Activated T-helper 9 cell treated with anti-CD3 and anti-CD28 coated beads, Interleukin-2, amount 50 U/mL, for 16 hours (primary cell): Measurements from ENCODE around the gene RIN1.
"Not testable (repeated sequence)": the region's sequence is repeated elsewhere in the genome, so short reads cannot be mapped to it uniquely, and the experiment has no call there.

Source experiments
- DNase-seq: peaks from one replicate; pipeline ENCODE4 v3.0.0-alpha.2; 2020; ENCODE audit warnings: low read depth

Gene RIN1, protein sequence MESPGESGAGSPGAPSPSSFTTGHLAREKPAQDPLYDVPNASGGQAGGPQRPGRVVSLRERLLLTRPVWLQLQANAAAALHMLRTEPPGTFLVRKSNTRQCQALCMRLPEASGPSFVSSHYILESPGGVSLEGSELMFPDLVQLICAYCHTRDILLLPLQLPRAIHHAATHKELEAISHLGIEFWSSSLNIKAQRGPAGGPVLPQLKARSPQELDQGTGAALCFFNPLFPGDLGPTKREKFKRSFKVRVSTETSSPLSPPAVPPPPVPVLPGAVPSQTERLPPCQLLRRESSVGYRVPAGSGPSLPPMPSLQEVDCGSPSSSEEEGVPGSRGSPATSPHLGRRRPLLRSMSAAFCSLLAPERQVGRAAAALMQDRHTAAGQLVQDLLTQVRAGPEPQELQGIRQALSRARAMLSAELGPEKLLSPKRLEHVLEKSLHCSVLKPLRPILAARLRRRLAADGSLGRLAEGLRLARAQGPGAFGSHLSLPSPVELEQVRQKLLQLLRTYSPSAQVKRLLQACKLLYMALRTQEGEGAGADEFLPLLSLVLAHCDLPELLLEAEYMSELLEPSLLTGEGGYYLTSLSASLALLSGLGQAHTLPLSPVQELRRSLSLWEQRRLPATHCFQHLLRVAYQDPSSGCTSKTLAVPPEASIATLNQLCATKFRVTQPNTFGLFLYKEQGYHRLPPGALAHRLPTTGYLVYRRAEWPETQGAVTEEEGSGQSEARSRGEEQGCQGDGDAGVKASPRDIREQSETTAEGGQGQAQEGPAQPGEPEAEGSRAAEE

DNA sequence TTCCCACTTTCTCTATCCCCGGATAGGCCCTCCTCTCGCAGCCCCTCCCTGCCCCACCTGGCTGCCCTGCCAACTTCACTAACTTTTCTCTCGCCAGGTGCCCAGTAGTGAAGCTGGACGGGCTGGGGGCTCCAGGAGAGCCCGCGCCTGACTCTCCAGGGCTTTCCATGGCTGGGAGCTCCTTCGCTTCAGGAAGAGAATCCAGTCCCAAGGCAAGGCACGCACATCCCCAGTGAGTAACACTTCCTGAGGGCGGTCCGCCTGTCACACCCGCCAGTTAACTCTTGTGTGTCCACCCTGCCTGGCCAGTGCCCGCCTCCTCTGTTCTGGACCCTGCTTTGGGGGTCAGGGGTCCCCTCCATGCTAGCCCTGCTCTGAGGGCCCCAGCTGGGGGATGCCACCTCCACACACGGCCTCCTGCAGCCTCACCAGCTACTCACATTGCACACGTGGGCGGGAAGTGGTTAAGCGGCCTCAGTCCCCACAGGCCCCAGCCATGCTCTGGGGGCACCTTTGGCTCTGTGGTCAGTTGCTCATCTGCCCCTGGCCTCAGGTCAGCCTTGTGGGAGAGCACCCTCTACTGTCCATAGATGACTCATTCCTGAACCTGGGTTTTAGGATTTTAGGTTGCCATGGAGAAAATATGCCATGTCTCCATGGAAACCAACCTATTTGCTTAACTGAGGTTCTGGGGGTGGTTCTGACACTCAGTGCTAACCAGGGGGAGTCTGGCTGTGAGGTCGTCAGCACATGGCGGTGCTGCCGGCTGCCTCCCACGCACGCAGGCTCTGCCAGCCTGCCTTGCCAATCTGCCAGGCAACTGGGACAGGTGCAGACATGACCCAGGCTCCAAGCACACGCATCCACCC is at the start of gene RIN1:
RIN1 (minus strand) TSS at position 201 of the 869 bp plus-strand sequence; CDS start at position 169, 32 bp downstream.
- DNase-seq = peak; percentile 27

DNA sequence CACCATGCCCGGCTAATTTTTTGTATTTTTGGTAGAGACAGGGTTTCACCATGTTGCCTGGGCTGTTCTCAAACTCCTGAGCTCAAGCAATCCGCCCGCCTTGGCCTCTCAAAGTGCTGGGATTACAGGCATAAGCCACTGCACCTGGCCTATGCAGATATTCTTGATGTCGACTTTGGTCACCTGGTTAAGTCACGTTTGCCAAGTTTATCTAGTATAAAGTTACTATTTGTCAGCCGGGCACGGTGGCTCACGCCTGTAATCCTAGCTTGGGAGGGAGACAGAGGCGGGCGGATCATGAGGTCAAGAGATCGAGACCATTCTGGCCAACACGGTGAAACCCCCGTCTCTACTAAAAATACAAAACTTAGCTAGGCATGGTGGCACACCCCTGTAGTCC is 48.1 kb upstream of the RIN1 start:
- not testable (repeated sequence) for DNase-seq

DNA sequence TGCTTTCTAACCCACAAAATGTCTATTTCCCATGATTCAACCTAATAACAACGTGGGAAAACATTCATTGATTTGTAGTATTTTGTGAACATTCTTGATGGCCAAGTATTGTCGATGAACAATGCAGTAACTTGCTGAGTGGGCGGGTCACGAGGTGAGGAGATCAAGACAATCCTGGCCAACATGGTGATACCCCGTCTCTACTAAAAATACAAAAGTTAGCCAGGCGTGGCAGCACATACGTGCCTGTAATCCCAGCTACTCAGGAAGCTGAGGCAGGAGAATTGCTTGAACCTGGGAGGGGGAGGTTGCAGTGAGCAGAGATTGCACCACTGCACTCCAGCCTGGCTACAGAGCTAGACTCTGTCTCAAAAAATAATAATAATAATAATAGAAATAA is 44.0 kb upstream of the RIN1 start:
- DNase-seq = not testable (repeated sequence)

DNA sequence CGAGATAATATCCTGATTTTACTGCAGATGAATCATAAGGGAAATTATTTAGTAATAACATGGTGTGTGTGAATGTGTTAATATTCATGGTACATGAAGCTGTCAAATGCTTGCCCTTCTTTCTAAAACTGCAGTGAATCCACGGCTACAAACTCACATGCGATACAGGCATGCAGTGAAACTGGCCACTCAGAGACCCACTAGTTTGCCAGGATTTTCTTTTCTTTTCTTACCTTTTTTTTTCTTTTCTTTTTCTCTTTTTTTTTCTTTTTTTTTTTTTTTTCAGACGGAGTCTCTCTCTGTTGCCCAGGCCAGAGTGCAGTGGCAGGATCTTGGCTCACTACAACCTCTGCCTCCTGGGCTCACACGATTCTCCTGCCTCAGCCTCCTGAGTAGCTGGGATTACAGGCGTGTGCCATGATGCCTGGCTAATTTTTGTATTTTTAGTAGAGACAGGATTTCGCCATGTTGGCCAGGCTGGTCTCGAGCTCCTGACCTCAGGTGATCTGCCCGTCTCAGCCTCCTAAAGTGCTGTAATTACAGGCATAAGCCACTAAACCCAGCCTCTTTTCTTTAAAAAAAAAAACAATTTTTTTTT is 37.6 kb upstream of the RIN1 start:
- not testable (repeated sequence) for DNase-seq

DNA sequence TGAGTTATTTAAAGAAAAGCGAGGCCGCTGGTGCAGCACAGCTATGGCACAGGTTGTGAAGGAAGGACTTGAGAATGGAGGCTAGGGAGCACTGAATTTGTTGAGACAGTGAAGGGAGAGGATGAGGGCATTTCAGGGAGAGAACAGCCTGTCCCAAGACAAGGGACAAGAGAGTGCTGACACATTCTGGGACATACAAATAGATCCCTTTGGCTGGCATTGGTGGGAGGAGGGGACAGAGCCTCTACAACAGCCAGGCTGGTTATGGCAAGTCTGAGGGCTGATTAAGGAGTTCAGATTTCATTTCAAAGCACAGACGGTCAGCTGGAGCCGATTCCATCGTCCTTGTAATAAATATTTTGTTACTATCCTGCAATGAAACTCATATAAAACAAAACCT is 37.0 kb upstream of the RIN1 start:
- DNase-seq = no peak

DNA sequence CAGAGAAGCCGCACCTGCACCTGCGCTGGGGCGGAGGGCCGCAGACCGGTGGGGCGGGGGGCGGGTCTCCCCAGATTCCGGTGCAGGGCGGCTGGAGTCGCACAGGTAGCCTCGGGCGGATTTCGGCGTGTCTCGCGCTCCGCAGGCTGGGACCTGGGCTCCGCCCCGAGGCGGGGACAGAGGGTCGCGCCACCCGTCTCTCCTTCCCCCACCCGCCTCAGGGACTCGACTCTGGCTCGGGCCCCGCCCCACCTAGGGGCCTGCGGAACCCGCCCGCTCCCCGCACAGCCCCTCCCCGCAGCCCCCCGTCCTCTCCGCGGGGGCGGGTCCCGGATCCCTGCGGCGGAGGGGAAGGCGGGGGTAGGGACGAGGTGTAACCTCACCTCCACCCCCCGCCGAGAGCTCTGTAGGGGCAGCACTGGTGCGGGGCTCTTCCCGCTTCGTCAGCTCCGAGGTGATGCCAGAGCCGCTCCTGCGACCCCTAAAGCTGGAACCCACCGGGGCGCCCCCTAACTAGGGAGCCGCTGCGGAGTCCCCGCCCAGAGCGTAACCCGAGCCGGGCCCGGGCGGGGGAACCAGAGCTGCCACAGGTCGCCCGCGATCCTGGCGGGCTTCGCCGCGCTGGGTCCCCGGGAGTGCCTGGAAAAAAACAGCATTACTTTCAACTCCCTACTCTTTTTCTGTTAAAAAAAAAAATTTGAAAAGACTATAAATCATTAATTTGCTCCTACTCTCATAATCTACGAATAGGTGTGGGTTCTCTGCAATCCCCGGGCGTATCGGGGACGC is 35.6 kb upstream of the RIN1 start, which contains the start of gene SLC29A2:
SLC29A2 (minus strand) TSS at position 134 of the 789 bp plus-strand sequence. CDS start 169 bp downstream, outside the sequence.
- peak; percentile 69 for DNase-seq

DNA sequence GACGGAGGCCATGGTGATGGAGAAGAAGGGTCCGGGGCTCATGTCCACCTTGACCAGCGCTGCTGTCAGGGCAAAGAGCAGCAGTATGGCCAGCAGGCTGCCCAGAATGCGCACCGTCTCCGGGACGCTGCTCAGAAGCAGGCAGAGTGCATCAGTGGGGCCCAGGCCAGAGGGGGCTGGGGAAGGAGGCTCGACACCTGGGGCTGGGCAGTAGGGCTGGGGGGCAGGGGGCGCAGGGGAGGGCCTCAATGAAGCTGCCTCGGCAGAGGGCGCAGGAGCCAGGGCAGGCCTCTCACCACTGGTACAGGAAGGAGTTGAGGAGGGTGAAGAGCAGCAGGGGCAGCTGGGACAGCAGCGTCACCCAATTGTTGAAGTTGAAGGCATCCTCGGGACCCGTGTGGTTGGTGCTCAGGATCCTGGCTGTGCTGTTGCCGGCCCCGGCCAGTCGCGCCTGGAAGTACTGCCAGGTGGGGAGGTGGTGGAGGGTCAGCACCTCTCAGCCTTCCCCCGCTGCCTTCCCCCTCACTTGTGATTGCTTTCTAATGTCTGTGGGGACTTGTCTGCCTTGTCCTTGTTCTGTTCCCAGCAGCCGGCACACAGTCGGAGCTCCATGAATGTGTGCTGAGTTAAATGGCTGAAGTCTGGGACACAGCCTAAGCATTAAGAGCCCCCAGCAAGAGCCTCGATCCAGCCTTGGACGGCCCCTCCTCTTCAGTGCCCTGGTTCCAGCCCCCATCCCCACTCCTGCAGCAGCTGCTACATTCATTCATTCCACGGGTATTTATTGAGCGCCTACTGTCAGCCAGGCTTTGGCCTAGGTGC is 33.0 kb upstream of the RIN1 start:
- DNase-seq = no peak

DNA sequence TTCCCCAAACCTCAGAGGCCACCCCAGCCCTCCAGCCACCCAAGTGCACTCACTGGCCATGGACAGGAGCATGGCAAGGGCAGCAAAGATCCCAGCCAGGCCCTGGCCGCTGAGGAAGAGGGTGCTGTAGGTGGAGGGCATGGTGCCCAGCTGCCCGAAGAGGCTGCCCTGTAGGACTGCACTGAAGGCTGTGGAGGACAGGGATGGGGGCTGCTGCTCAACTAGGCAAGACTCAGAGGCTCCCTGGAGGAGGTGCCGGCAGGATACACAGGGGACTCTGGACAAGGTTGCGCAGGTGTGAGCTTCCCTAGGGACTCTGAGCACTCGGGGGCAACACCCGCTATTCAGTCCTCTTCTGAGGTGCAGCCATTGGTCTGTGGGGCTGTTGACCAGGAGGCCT is 32.2 kb upstream of the RIN1 start:
- no peak for DNase-seq

DNA sequence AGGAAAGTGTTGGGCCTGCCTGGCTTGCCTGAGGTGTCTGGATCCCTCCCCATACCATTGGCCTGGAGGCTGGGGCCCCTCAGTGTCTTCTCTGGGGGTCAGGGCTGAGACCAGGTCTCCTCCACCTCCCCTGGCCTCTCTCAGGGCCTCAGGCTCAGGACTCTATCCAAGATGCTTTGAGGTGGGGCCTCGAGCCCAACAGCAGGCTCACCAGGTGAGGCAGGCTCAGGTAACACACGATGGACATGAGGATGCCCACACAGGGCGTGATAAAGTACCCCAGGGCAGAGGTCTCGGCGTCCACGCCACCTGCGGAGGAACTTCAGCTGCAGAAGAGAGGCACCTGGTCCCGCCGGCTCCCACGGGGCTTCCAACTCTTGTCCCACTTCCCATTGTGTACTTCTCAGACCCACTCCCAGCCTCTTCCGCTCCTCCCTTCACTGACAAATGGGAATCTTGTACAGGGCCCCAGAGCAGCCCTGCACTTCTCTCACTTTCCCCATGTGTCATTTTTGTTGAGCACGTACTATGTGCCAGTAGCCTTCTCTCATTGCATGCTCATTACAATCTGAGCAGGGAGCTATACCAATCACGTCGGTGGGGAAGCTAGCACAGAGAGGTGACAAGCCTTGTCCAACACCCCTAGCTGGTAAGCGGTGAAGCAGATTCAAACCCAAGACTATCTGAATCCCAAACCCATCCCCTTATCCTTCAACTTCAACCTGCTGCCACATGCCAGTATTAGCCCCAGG is 31.5 kb upstream of the RIN1 start:
- no peak for DNase-seq

DNA sequence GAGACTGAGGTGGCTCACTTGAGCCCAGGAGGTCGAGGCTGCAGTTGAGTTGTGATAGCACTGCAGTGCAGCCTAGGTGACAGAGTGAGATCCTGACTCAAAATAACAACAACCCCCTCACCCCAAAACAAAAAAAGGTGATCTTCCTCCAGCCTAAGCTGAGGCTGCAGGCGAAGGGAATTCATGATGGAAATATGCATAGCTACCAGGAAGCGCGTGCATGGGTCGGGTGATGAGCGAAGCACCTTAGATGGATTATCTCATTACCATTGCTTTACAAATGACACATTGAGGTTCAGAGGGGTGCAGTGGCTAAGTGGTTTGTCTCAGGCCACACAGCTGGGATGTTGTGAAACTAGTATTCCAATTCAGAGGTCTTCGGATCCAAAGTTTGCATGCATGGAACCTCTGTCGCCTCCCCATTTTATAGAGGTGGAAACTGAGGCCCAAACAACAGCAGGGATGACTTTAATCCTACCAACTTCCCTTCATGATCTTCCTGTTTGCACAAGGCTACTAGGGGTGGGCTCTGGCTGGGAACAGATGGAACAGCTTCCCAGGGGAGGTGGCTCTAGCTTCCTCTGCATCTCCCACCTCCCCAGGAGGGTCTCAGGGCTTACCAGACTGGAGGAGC is 30.7 kb upstream of the RIN1 start:
- DNase-seq = no peak

DNA sequence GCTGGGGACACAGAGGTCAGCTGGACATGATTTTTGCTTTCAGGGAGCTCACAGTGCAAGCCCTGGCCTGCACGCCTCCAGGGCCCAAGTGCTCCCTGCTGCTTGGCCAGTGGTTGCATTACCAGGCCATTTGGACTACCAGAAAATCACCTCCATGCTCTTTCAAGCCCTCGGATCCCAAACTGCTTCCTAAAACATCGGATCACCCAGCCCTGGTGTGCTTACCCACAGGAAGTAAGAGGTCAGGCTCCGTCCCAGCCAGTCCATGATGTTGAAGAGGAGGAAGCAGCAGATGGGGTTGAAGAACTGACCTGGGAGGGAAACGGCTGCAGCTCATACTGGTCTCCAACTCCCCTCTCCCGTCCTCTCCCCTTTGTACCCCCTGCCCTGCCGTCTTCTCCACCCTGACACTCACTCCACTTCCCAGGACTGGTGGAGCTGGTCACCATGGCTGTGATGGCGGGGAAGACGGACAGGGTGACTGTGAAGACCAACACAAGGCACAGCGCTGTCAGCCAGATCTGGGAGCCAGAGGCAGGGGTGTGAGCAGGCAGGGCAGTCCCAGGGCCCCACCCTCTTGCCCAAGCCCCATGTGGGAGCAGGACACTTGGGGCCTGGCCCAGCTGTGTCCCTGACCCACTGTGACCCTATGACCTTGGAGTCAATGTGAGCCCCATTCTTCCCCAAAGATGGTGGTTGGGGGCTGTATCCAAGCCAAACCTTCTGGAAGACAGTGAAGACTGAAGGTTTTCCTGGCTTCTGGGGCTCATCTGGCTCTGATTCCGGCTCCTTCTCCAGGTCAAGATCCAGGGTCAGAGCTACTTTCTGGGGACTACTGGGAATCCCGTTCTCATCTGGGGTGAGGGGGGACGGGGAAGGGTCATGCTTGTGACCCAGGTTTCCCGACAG is 29.7 kb upstream of the RIN1 start:
- no peak for DNase-seq

DNA sequence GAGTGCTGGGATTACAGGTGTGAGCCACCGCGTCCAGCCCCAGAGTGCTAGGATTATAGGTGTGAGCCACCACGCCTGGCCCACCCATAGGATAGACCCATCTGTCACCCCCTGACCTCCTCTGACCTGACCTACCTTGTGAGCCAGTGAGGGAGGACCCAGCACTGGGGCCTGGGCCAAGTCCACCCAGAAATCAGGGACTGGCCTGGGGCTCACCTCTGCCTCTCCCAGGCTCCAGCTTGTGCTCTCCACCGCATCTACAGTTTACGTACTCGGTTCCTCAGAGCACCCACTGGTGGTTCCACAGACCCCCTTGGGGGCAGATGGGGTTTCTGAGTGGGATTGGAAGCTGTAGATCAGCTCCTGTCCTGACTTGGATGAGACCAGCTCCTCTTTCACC is 28.9 kb upstream of the RIN1 start:
- no peak for DNase-seq

DNA sequence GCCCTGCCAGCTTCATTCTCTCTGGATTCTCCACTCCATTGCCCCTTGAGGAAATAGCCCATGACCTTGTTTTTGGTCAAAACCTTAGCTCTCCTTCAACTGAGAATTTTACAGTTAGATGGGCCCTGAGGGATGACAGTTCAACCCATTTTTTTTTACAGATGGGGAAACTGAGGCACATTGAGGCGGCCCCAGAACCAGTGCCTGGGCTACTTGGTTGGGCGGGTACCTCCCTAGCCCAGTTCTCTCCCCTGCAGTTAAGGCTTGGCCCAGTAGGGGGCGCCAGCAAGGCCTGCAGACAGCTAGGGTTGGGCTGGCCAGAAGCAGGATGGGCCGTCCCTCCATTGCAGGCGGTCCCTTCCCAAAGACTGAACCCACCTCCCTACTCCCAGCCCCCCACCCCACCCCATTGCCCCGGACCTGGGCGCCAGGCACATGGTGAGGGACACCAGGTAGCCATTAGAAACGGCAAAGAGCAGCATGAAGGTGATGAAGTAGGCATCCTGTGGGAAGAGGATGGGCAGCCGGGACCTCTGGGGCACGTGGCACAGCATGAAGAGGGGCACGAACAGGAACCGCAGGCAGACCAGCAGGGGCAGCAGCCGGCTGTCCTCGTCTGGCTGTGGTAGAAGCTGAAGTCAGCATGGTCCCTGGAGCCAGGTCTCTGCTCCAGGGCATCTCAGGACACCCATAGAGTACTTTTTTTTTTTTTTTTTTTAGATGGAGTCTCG is 27.7 kb upstream of the RIN1 start:
- DNase-seq = peak; percentile 57

DNA sequence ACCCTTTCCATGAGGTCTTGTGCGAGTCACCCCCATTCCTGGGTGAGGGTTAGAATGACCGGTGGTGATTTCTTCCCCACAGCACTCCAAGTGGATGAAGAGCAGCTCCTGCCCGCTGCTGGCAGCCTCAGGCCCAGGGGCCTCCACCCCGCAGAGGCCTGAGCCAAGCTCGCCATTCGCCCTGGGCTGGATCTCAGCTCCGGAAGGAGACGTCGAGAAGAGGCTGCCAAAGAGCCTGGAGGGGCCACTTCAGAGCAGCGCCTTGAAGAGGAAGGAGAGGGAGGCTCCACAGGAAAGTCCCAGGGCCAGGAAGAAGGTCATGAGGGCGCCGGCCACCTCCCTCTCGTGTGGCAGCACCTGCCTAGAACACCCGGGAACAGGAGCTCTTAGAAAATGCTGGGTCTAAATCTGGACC is 27.0 kb upstream of the RIN1 start:
- no peak for DNase-seq

DNA sequence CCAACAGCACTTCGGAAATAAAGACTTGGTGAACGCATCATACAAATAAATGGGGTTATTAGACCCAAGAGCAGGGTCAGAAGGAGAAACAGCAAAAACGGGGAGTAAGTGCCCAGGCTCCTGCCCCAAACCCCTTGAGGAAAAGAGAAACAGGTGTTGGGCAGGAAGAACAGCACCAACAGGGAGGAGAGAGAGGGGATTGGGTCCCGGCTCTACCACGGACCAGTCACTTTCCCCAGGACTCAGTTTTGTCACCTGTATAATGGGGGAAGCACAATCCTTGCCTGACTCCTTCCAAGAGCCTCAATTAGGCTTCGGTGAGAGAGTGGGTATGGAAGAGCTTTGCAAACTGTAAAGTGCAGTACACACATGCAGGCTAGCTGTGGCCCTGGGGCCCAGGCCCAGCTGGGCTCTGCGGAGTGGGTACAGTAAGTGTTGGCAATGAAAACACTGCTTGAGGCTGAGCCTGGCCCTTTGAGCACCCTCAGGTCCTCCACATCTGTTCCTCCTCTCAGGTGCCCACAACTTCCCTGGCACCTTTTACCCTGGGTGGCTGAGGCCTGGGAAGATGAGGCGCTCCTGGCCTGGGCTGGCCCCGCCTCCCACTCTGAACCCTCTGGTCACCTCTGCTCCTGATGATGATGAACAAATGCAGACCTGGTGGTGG is 26.4 kb upstream of the RIN1 start:
- no peak for DNase-seq

DNA sequence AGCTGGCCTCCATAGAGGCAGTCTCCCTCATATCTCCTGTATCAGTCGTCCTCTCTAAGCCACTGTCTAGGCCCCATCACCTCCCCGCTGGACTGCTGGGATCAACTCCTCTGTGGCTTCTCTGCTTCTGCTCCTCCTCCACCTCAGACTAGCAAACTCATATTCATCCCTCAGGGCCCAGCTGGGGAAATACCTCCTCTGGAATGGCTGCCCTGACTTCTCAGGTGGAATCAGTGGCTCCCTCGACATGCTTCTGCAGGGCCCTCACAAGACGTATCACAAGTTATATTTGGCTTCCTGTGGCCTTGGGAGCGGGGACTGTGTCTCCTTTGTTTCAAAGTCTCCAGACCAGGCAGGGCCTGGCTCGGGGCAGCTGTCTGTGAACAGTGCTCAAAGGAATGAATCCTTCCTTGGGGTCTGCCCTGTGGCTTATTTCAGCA is 25.3 kb upstream of the RIN1 start:
- DNase-seq = no peak
